ENCODE measurements around the gene ETS1. TPM values are rescaled to one million over a fixed set of nuclear protein-coding genes. Genes with fewer than 3 reads are reported as not detected.

ETS1 gene
- total RNA-seq, 1 donor from 2014 or later = 3.0 TPM

DNA sequence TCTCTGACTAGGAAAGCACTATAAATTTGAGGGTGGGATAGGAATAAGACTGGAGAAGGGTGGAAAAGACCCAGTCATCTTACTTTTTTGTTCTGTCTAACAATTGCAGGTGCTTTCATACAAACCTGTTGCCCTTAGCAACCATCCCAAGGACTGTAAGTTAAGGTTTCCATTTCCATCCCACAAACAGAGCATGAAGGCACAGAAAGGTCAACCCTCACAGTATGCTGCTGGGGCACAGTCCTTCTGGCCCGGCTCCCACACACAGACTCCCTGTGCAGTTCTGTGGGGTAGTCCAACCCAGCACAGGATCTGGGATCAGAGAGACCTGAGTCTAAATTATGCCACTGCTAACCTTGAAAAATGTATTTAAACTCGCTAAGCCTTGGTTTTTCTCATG lies 38.4 kb upstream of the ETS1 start:
- Mint-ChIP-seq H3K27me3 (peaks cover 77% of the 10 kb centered on the region), H3K36me3 (ENCODE audit: insufficient read depth) (no peaks in the 10 kb centered on the region), H3K4me1 (ENCODE audit: low read depth) (no peaks in the 10 kb centered on the region), H3K4me3 (ENCODE audit: low read depth) (no peak overlapping the region), H3K9me3 (ENCODE audit: low read depth) (no peaks in the 10 kb centered on the region), H3K27ac (no peak overlapping the region)
- TF ChIP-seq, protein P1, sequence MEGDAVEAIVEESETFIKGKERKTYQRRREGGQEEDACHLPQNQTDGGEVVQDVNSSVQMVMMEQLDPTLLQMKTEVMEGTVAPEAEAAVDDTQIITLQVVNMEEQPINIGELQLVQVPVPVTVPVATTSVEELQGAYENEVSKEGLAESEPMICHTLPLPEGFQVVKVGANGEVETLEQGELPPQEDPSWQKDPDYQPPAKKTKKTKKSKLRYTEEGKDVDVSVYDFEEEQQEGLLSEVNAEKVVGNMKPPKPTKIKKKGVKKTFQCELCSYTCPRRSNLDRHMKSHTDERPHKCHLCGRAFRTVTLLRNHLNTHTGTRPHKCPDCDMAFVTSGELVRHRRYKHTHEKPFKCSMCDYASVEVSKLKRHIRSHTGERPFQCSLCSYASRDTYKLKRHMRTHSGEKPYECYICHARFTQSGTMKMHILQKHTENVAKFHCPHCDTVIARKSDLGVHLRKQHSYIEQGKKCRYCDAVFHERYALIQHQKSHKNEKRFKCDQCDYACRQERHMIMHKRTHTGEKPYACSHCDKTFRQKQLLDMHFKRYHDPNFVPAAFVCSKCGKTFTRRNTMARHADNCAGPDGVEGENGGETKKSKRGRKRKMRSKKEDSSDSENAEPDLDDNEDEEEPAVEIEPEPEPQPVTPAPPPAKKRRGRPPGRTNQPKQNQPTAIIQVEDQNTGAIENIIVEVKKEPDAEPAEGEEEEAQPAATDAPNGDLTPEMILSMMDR (IDR thresholded peaks at IDR 0.05; ENCODE audit: unreplicated experiment) = no peak
- no peak for DNase-seq (ENCODE audit: low spot score, unreplicated experiment)

DNA sequence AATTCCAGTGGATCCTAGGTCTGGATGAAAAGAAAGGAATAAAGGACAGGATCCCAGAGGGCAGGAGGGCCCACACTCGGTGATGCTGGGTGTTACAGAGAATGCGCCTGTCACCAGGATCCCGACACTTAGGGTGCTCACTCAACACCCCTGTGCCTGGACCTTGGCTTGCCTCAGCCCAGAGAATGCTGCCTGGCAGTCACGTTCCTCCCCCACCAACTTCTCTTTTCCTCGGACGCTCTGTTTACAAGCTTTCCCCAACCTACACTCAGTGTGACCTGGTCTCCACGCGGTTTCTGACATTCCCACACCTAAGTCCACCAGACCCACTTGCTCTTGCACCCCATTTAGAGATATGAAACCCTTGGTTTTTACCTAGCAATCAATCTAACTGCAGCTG lies 38.0 kb upstream of the ETS1 start:
- Mint-ChIP-seq H3K4me3 (ENCODE audit: low read depth) (no peak overlapping the region), H3K4me1 (ENCODE audit: low read depth) (no peaks in the 10 kb centered on the region), H3K36me3 (ENCODE audit: insufficient read depth) (no peaks in the 10 kb centered on the region), H3K27me3 (peaks cover 79% of the 10 kb centered on the region), H3K9me3 (ENCODE audit: low read depth) (no peaks in the 10 kb centered on the region), H3K27ac (no peak overlapping the region)
- no peak for DNase-seq (ENCODE audit: low spot score, unreplicated experiment)
- TF ChIP-seq, protein P1 (IDR thresholded peaks at IDR 0.05; ENCODE audit: unreplicated experiment) = no peak

DNA sequence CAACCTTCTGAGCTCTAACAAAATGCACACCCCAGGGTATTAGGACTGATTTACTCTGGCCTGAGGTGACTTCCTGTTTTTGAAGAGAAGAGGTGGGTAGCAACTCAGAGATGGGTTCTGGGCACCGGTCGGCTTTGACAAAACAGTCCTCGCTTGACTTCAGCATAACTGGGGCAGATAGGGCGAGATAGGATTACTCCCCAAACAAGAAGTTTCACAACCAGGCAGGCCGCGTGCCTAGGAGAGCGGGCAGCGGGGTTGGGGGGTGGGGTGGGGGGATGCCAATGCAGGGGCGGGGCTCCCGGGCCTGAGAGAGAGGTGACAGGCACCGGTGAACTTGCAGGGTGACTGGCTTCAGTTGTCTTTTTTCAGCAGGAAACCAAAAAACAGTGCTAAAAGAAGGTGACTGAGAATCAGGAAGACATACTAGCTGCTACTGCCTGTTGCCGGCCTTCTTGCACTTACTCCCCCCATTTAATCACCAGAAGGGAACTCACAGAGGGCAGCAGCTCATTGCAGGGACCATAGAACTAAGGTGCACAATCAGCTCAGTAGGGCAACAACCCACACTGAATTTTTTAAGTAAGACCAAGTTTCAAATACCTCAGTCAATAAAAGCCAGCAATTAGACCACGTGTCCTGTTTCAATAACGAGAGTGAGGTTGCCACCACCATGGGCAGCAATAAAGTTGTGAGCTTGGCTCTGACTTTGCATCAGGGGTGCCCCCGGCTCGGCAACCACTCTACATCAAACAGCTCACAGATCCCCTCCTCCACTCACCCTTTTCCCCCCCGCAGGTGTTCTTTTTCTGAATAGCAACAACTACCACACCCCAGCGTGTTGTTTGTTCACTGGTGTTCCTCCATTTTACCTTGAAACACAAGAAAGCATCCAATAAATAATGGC lies 37.2 kb upstream of the ETS1 start:
- no peak overlapping the region for H3K27ac Mint-ChIP-seq
- no peaks in the 10 kb centered on the region for H3K4me1 Mint-ChIP-seq (ENCODE audit: low read depth)
- H3K27me3 Mint-ChIP-seq = peaks cover 81% of the 10 kb centered on the region
- TF ChIP-seq, protein P1 (IDR thresholded peaks at IDR 0.05; ENCODE audit: unreplicated experiment) = no peak
- H3K4me3 Mint-ChIP-seq (ENCODE audit: low read depth) = no peak overlapping the region
- H3K9me3 Mint-ChIP-seq (ENCODE audit: low read depth) = no peaks in the 10 kb centered on the region
- no peaks in the 10 kb centered on the region for H3K36me3 Mint-ChIP-seq (ENCODE audit: insufficient read depth)
- DNase-seq (ENCODE audit: low spot score, unreplicated experiment) = no peak

DNA sequence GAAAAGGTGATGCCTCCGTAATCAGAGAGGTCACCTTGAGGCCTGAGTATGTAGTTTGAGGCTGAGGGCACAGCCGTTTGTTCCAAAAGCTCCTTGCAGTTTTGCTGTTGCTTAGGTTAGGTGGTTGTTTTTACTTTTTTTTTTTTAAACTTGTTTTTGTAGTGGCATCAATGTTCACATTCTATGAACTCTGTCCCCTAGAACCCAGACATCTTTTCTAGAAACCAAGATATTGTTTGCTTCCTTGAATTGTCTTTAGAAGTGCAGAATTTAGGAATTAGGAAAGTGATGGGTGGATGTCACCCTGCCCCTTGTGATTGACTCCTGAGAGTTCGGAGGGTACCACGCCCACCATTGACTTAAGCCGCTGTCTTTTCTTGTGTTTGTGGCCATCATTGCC lies 35.7 kb upstream of the ETS1 start:
- TF ChIP-seq, protein P1 (IDR thresholded peaks at IDR 0.05; ENCODE audit: unreplicated experiment) = no peak
- Mint-ChIP-seq H3K36me3 (ENCODE audit: insufficient read depth) (no peaks in the 10 kb centered on the region), H3K9me3 (ENCODE audit: low read depth) (no peaks in the 10 kb centered on the region), H3K4me1 (ENCODE audit: low read depth) (no peaks in the 10 kb centered on the region), H3K27me3 (peaks cover 81% of the 10 kb centered on the region), H3K4me3 (ENCODE audit: low read depth) (no peak overlapping the region), H3K27ac (no peak overlapping the region)
- DNase-seq (ENCODE audit: low spot score, unreplicated experiment) = no peak

DNA sequence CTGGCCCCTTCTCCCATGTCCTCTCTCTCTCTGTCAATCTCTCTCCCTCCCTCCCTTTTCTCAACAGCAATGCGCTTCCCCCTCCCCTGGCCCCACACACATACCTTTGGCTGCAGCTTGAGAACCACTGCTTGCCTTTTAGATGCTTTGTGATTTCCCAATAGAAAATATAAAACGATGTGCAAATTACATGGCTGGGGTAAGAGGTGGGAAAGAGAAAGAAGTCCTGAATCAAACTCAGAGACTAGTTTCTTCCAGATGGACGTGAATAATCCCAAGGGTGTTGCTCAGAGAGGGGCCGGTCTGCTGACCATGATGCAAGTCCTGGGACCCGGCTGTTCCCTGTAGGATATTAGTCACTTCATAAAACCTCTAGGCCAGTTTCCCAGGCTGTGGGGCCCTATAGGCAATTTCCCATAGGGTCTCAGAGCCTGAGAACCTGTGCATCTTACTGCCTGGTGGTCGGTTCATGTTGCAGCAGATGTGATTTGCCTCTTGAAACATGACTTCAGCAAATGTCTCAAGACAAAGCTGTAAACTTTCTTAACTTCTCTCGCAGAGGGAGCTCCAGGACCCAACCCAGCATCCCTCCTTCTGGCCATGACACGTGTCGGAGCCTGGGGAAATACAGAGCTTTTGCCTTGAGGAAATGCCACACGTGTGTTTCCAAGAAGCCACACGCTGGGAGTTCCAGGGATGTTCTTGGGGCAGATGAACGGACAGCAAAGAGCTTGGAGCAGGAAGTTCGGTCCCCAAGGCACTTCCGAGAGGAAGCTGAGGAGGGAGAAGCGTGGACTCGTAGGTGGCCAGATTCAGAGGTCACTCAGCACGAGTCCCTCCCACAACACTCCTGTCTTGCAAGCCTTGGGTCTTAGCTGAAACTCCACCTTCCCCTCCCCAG lies 34.5 kb upstream of the ETS1 start:
- no peak for DNase-seq (ENCODE audit: low spot score, unreplicated experiment)
- Mint-ChIP-seq H3K9me3 (ENCODE audit: low read depth) (no peaks in the 10 kb centered on the region), H3K36me3 (ENCODE audit: insufficient read depth) (no peaks in the 10 kb centered on the region), H3K27me3 (peaks cover 83% of the 10 kb centered on the region), H3K27ac (no peak overlapping the region), H3K4me3 (ENCODE audit: low read depth) (no peak overlapping the region), H3K4me1 (ENCODE audit: low read depth) (no peaks in the 10 kb centered on the region)
- TF ChIP-seq, protein P1 (IDR thresholded peaks at IDR 0.05; ENCODE audit: unreplicated experiment) = no peak
